ENCODE results near the gene TRIM27. TPM values are rescaled to one million over a fixed set of nuclear protein-coding genes. Genes with fewer than 3 reads are reported as not detected.

Gene TRIM27
- total and polyA plus RNA-seq, 10 of the 15 experiments (the other 5 are each of a cell fraction or from before 2014, with no cell fraction given) = 18.5 to 74.7 (median 58.0) TPM

DNA sequence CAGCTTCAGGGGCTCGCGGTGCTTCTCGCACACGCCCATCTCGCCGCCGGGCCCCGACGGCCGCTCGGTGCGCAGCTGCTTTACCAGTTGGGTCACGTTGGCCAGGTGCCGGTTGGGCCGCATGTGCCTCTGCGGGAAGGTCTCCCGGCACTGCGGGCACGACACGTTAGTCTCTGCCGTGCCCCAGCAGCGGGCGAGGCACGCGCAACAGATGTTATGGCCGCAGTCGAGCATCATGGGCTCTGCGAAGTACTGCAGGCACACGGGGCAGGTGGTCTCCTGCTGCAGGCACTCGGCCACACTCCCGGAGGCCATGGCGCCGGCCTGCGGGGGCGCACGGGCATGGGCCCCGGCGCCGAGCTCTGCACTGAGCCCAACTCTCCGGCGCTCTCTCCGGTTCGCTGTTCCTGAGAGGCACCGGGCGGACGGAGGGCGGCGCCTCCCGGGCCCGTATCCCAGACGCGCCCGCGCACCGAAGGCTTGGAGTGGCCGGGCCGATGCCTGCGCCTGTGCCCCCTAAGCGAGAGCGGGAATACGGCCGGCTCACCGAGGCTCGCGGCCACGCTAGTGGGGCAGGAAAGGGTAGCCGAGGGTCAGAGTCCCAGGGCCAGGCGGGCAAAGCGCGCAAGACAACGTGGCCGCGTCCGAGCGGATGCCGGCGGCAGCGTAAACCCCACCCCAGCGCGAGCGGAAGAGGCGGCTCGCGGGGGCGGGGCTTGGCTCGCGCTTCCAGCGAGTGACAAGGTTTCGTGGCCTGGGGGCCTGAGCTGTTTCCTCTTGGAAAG is at the start of gene TRIM27 (continued):
- TF ChIP-seq JUND (IDR thresholded peaks at IDR 0.05; ENCODE audit: low read depth, low read length) = no peak
- no peak for TF ChIP-seq RCOR1 (conservative IDR thresholded peaks at IDR 0.05; ENCODE audit: low read depth, low read length)
- TF ChIP-seq ZNF207 (IDR thresholded peaks at IDR 0.05; ENCODE audit: borderline replicate concordance) = peak; percentile 59; the same call in 1 of the 2 replicates
- no peak for TF ChIP-seq RB1 (IDR thresholded peaks at IDR 0.05; ENCODE audit: borderline replicate concordance)
- peak; percentile 69; the same call in 1 of the 2 replicates for TF ChIP-seq IKZF1 (conservative IDR thresholded peaks at IDR 0.05)
- 0 out of 2 replicates have a peak, but pooled peaks have one; percentile 21 for TF ChIP-seq ZBED1 (IDR thresholded peaks at IDR 0.05; ENCODE audit: borderline replicate concordance)
- TF ChIP-seq NR2F1 (conservative IDR thresholded peaks at IDR 0.05) = peak; percentile 61; the same call in 1 of the 2 replicates
- peak; percentile 7; the same call in 1 of the 2 replicates for TF ChIP-seq YY1 (IDR thresholded peaks at IDR 0.05; ENCODE audit: low read depth, low read length)
- peak; percentile 91 for TF ChIP-seq PML (IDR thresholded peaks at IDR 0.05; ENCODE audit: low read length)
- peak; percentile 68 to 70 for TF ChIP-seq EGR1 (IDR thresholded peaks at IDR 0.05; ENCODE audit: borderline replicate concordance in 1 of 2, low read depth in 2 of 2, low read length in 2 of 2)
- TF ChIP-seq GABPA (IDR thresholded peaks at IDR 0.05; ENCODE audit: low read depth) = peak; percentile 76
- peak; percentile 43; the same call in 1 of the 2 replicates for TF ChIP-seq CHD2 (IDR thresholded peaks at IDR 0.05; ENCODE audit: borderline replicate concordance, low read depth, low read length)
- no peak for TF ChIP-seq POU2F2 (IDR thresholded peaks at IDR 0.05; ENCODE audit: borderline replicate concordance, low read depth, low read length)
- TF ChIP-seq MAX (IDR thresholded peaks at IDR 0.05; ENCODE audit: low read depth, low read length) = 0 out of 2 replicates have a peak, but pooled peaks have one; percentile 34
- peak; percentile 47 for TF ChIP-seq SP1 (IDR thresholded peaks at IDR 0.05; ENCODE audit: low read depth, low read length)
- TF ChIP-seq PKNOX1 (IDR thresholded peaks at IDR 0.05) = 0 out of 2 replicates have a peak, but pooled peaks have one; percentile 30
- peak; percentile 67; the same call in 1 of the 2 replicates for TF ChIP-seq ASH2L (IDR thresholded peaks at IDR 0.05; ENCODE audit: borderline replicate concordance, low read depth)
- 0 out of 2 replicates have a peak, but pooled peaks have one; percentile 12 for TF ChIP-seq CREB1 (IDR thresholded peaks at IDR 0.05; ENCODE audit: low read depth)
- TF ChIP-seq MXI1 (IDR thresholded peaks at IDR 0.05; ENCODE audit: low read depth, low read length) = peak; percentile 91
- TF ChIP-seq POLR2AphosphoS2 (IDR thresholded peaks at IDR 0.05; ENCODE audit: low read depth, low read length) = peak; percentile 59; the same call in 1 of the 2 replicates
- TF ChIP-seq POLR2AphosphoS5 (IDR thresholded peaks at IDR 0.05; ENCODE audit: low read length) = peak; percentile 88
- peak; percentile 92 for TF ChIP-seq SMAD5 (IDR thresholded peaks at IDR 0.05; ENCODE audit: low read depth)
- 0 out of 2 replicates have a peak, but pooled peaks have one; percentile 15 for TF ChIP-seq CBX5 (IDR thresholded peaks at IDR 0.05; ENCODE audit: low read depth)
- TF ChIP-seq RAD51 (IDR thresholded peaks at IDR 0.05) = no peak
- no peak for TF ChIP-seq RELA (IDR thresholded peaks at IDR 0.05; ENCODE audit: borderline replicate concordance, partially characterized antibody)
- TF ChIP-seq RFX5 (IDR thresholded peaks at IDR 0.05; ENCODE audit: low read depth, low read length) = no peak
- TF ChIP-seq HDAC6 (IDR thresholded peaks at IDR 0.05; ENCODE audit: unreplicated experiment) = peak; percentile 3
- 0 out of 2 replicates have a peak, but pooled peaks have one; percentile 20 for TF ChIP-seq DPF2 (IDR thresholded peaks at IDR 0.05)
- peak; percentile 87 for TF ChIP-seq LARP7 (IDR thresholded peaks at IDR 0.05)
- 0 out of 2 replicates have a peak, but pooled peaks have one; percentile 20 for TF ChIP-seq FOXK2 (IDR thresholded peaks at IDR 0.05)
- TF ChIP-seq PAX5 (IDR thresholded peaks at IDR 0.05; ENCODE audit: borderline replicate concordance, low read depth, low read length) = 0 out of 2 replicates have a peak, but pooled peaks have one; percentile 10
- no peak for TF ChIP-seq SMAD1 (IDR thresholded peaks at IDR 0.05; ENCODE audit: low read depth, partially characterized antibody)
- peak; percentile 35; the same call in 1 of the 2 replicates for TF ChIP-seq CREM (IDR thresholded peaks at IDR 0.05; ENCODE audit: low read depth)
- TF ChIP-seq STAT3 (IDR thresholded peaks at IDR 0.05; ENCODE audit: low read depth, low read length) = no peak
